ENCODE measurements around the gene CTNND2. TPM values are rescaled to one million over a fixed set of nuclear protein-coding genes. Genes with fewer than 3 reads are reported as not detected.
"Not testable (repeated sequence)": the region's sequence is repeated elsewhere in the genome, so short reads cannot be mapped to it uniquely, and the experiment has no call there.

CTNND2 gene
- total RNA-seq, 2 donors from 2014 or later, result not detected

GRCh38 chr5:11037080-11037479 is 867.2 kb downstream of the CTNND2 start:
- H3K27me3 Mint-ChIP-seq (ENCODE audit: low read depth), result no peaks in the 10 kb centered on the region
- no peak for ATAC-seq (replicated peaks in 1 of 2)
- no peak overlapping the region for H3K27ac Mint-ChIP-seq
- DNase-seq, result no peak
- H3K36me3 Mint-ChIP-seq (ENCODE audit: insufficient read depth in 2 of 2), result no peaks in the 10 kb centered on the region
- H3K9me3 Mint-ChIP-seq, result no peaks in the 10 kb centered on the region
- no peak overlapping the region for H3K4me3 Mint-ChIP-seq
- H3K4me1 Mint-ChIP-seq (ENCODE audit: low read depth), result no peaks in the 10 kb centered on the region

DNA sequence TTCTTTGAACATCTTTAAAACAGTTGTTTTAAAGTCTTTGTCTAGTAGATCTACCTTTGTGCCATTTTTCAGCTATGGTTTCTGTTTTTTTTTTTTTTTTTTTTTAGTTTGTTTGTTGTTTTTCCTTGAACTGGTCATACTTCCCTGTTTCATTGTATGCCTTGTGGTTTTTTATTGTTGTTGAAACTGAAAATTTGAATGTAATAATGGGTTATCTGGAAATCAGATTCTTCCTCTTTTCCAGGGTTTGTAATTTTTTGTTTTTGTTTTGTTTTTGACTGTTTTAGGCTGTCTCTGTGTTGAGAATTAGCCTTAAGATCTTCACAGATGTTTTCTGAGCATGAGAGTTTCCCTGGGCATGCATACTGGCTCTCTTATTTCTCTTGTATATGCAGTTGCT is 873.6 kb downstream of the CTNND2 start:
- ATAC-seq (replicated peaks in 1 of 2), result no peak
- DNase-seq, result no peak
- Mint-ChIP-seq H3K36me3 (ENCODE audit: insufficient read depth in 2 of 2) (peaks cover 3 to 5% of the 10 kb centered on the region in 2 donors), H3K9me3 (peaks cover 10 to 11% of the 10 kb centered on the region in 2 donors), H3K27ac (no peak overlapping the region), H3K27me3 (ENCODE audit: low read depth) (no peaks in the 10 kb centered on the region), H3K4me3 (no peak overlapping the region), H3K4me1 (ENCODE audit: low read depth) (no peaks in the 10 kb centered on the region)

DNA sequence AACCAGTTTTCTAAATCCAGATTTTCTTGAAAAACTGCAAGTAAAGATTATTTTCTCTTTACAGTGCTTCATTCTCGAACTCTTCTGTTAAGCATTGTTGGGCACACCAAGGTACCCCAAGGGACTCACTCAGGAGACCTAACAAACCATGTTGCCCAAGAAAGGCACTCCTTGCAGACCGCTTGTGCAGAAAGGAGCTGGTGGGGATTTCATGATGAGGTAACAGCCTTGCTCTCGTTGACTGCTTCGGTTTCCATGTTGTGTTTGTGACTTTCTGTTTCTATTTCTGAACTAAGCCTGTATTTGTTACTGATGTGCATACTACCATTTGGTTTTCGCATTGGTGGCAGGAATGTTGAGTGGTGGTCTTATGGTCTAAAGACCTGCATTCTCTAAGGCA is 876.6 kb downstream of the CTNND2 start:
- peaks cover 3 to 5% of the 10 kb centered on the region in 2 donors for H3K36me3 Mint-ChIP-seq (ENCODE audit: insufficient read depth in 2 of 2)
- no peaks in the 10 kb centered on the region for H3K27me3 Mint-ChIP-seq (ENCODE audit: low read depth)
- no peak overlapping the region for H3K4me3 Mint-ChIP-seq
- DNase-seq (no peak), ATAC-seq (replicated peaks in 1 of 2) (no peak)
- H3K4me1 Mint-ChIP-seq (ENCODE audit: low read depth), result no peaks in the 10 kb centered on the region
- no peak overlapping the region for H3K27ac Mint-ChIP-seq
- H3K9me3 Mint-ChIP-seq, result peaks cover 10 to 11% of the 10 kb centered on the region in 2 donors

DNA sequence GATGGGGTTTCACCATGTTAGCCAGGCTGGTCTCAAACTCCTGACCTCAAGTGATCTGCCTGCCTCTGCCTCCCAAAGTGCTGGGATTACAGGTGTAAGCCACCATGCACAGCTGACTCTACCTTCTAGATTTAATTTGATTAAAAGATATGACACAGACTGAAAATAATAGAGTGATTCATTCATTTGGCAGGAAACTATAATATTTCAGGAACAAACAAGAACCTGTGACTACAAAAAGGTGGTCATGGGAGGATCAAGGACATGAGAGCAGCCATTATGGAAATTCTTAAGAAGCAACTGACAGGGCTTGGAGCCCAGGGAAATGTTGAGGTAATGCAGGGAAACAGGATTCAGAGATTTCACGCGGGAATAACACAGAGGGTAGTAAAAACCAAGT is 877.7 kb downstream of the CTNND2 start:
- peaks cover 3 to 5% of the 10 kb centered on the region in 2 donors for H3K36me3 Mint-ChIP-seq (ENCODE audit: insufficient read depth in 2 of 2)
- no peak for ATAC-seq (replicated peaks in 1 of 2)
- H3K4me3 Mint-ChIP-seq, result no peak overlapping the region
- DNase-seq, result no peak
- H3K27me3 Mint-ChIP-seq (ENCODE audit: low read depth), result no peaks in the 10 kb centered on the region
- H3K9me3 Mint-ChIP-seq, result peaks cover 10 to 11% of the 10 kb centered on the region in 2 donors
- no peaks in the 10 kb centered on the region for H3K4me1 Mint-ChIP-seq (ENCODE audit: low read depth)
- no peak overlapping the region for H3K27ac Mint-ChIP-seq

GRCh38 chr5:11023945-11024344 is 880.3 kb downstream of the CTNND2 start:
- Mint-ChIP-seq H3K36me3 (ENCODE audit: insufficient read depth in 2 of 2) (no peaks in the 10 kb centered on the region), H3K27ac (no peak overlapping the region), H3K4me1 (ENCODE audit: low read depth) (no peaks in the 10 kb centered on the region), H3K9me3 (peaks cover 0 to 1% of the 10 kb centered on the region in 2 donors), H3K27me3 (ENCODE audit: low read depth) (no peaks in the 10 kb centered on the region), H3K4me3 (no peak overlapping the region)
- DNase-seq (no peak), ATAC-seq (replicated peaks in 1 of 2) (no peak)

- Mint-ChIP-seq H3K27ac (no peak overlapping the region), H3K9me3 (no peaks in the 10 kb centered on the region), H3K27me3 (ENCODE audit: low read depth) (no peaks in the 10 kb centered on the region), H3K4me3 (no peak overlapping the region), H3K36me3 (ENCODE audit: insufficient read depth in 2 of 2) (no peaks in the 10 kb centered on the region), H3K4me1 (ENCODE audit: low read depth) (no peaks in the 10 kb centered on the region)
- ATAC-seq (replicated peaks in 1 of 2) (no peak), DNase-seq (no peak)
Measured at GRCh38 chr5:11013793-11014192, 890.5 kb downstream of the CTNND2 start.

DNA sequence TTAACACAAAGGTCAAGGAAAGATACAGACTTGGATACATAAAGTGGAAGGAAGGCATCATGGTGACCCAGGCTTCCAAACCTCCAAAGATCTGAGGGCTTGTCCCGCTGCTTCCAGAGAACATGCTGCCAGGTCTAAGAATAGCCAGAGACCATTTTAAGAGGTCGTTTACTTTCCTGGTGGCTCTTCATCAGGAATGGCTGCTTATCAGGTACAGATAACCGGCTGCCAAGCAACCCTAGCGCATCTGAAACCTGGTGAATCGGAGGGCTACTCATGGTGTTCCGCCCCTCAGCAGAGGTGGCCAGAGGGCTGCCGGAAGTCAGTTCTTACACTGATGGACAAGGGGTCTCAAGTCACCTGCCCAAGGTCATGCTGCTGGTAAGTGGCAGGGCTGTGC is 892.0 kb downstream of the CTNND2 start:
- Mint-ChIP-seq H3K4me1 (ENCODE audit: low read depth) (no peaks in the 10 kb centered on the region), H3K27me3 (ENCODE audit: low read depth) (no peaks in the 10 kb centered on the region), H3K9me3 (no peaks in the 10 kb centered on the region), H3K27ac (no peak overlapping the region), H3K36me3 (ENCODE audit: insufficient read depth in 2 of 2) (no peaks in the 10 kb centered on the region), H3K4me3 (no peak overlapping the region)
- no peak for DNase-seq
- ATAC-seq (replicated peaks in 1 of 2), result no peak

GRCh38 chr5:11010429-11011210 is 893.6 kb downstream of the CTNND2 start:
- H3K9me3 Mint-ChIP-seq, result peaks cover 0 to 1% of the 10 kb centered on the region in 2 donors
- peaks cover 6% of the 10 kb centered on the region for H3K27me3 Mint-ChIP-seq (ENCODE audit: low read depth)
- H3K36me3 Mint-ChIP-seq (ENCODE audit: insufficient read depth in 2 of 2), result no peaks in the 10 kb centered on the region
- no peaks in the 10 kb centered on the region for H3K4me1 Mint-ChIP-seq (ENCODE audit: low read depth)
- H3K27ac Mint-ChIP-seq, result no peak overlapping the region
- H3K4me3 Mint-ChIP-seq, result no peak overlapping the region
- DNase-seq, result no peak
- no peak for ATAC-seq (replicated peaks in 1 of 2)

DNA sequence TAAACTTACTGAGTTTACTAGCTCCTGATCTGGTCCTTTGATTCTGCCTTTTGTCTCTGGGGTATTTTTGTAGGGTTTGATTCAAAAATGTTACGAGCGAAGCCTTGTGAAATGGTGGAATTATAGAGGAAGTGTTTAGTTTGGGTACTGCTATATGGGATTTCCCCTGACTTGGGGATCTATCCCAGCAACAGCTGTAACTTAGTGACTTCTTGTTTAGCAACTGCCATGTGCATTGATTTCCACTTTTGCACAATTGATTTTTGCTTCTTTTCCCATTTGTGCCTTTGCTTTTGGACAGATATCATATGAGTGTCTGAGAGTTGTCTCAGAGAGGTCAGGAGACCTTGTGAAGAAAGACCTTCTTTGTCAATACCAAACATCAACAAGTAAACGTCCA is 894.7 kb downstream of the CTNND2 start:
- Mint-ChIP-seq H3K9me3 (peaks cover 0 to 1% of the 10 kb centered on the region in 2 donors), H3K36me3 (ENCODE audit: insufficient read depth in 2 of 2) (no peaks in the 10 kb centered on the region), H3K4me1 (ENCODE audit: low read depth) (no peaks in the 10 kb centered on the region), H3K4me3 (no peak overlapping the region), H3K27me3 (ENCODE audit: low read depth) (peaks cover 12% of the 10 kb centered on the region), H3K27ac (no peak overlapping the region)
- DNase-seq (no peak), ATAC-seq (replicated peaks in 1 of 2) (no peak)

DNA sequence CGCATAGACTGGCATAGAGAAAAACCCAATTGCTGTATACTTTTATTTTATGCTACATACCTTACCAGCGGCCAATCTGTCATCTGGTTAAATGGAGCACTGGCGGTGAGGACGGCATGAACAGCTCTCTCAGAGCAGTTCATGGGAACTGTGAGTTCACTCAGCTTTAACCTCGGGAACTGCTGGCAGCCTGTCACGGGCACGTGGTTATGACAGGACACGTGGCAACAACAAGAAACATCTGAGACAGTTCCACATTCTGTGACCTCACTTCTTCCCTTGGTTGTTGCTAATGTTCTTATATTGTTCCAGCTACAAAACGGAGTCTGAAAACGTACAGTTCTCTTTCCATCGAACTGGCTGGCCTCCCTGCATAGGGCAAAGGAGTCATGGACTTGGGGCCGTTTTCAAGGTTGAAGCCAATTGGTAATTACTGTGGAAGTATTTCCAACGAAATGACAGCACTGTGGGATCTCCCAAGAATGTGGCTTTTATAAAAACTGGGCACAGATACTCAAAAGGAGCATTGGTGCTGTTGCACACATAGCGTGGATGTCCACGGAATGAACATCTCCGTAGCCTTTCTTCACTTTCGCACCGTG is 896.9 kb downstream of the CTNND2 start:
- H3K9me3 Mint-ChIP-seq, result peaks cover 0 to 1% of the 10 kb centered on the region in 2 donors
- H3K36me3 Mint-ChIP-seq (ENCODE audit: insufficient read depth in 2 of 2), result no peaks in the 10 kb centered on the region
- ATAC-seq (replicated peaks in 1 of 2) (no peak), DNase-seq (no peak)
- H3K27me3 Mint-ChIP-seq (ENCODE audit: low read depth), result peaks cover 14% of the 10 kb centered on the region
- H3K4me3 Mint-ChIP-seq, result no peak overlapping the region
- no peaks in the 10 kb centered on the region for H3K4me1 Mint-ChIP-seq (ENCODE audit: low read depth)
- H3K27ac Mint-ChIP-seq, result no peak overlapping the region

DNA sequence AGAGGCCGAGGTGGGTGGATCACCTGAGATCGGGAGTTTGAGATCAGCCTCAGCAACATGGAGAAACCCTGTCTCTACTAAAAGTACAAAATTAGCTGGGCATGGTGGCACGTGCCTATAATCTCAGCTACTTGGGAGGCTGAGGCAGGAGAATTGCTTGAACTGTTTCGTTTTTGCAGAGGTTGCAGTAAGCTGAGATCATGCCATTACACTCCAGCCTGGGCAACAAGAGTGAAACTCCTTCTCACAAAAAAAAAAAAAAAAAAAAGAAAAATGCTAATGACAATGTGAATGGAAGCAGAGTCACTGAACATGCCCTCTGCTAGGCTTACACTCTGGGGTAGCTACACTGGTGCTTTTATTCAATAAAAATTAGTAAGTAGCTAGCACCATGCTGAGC is 899.7 kb downstream of the CTNND2 start:
- H3K27ac Mint-ChIP-seq; H3K4me3 Mint-ChIP-seq; ATAC-seq (replicated peaks in 1 of 2); H3K36me3 Mint-ChIP-seq (ENCODE audit: insufficient read depth in 2 of 2); H3K9me3 Mint-ChIP-seq; DNase-seq; H3K4me1 Mint-ChIP-seq (ENCODE audit: low read depth): not testable (repeated sequence)
- peaks cover 20% of the 10 kb centered on the region for H3K27me3 Mint-ChIP-seq (ENCODE audit: low read depth)

GRCh38 chr5:11000515-11001353 is 903.5 kb downstream of the CTNND2 start:
- H3K36me3 Mint-ChIP-seq (ENCODE audit: insufficient read depth in 2 of 2), result no peaks in the 10 kb centered on the region
- no peaks in the 10 kb centered on the region for H3K9me3 Mint-ChIP-seq
- H3K27ac Mint-ChIP-seq, result no peak overlapping the region
- DNase-seq, result no peak
- ATAC-seq (replicated peaks in 1 of 2), result no peak
- no peak overlapping the region for H3K4me3 Mint-ChIP-seq
- H3K27me3 Mint-ChIP-seq (ENCODE audit: low read depth), result peaks cover 14% of the 10 kb centered on the region
- H3K4me1 Mint-ChIP-seq (ENCODE audit: low read depth), result no peaks in the 10 kb centered on the region

GRCh38 chr5:10999714-11000113 is 904.5 kb downstream of the CTNND2 start:
- no peak overlapping the region for H3K27ac Mint-ChIP-seq
- no peak for ATAC-seq (replicated peaks in 1 of 2)

More at GRCh38 chr5:10999714-11000113, 904.5 kb downstream of the CTNND2 start:
- Mint-ChIP-seq H3K36me3 (ENCODE audit: insufficient read depth in 2 of 2) (no peaks in the 10 kb centered on the region), H3K9me3 (no peaks in the 10 kb centered on the region), H3K4me1 (ENCODE audit: low read depth) (no peaks in the 10 kb centered on the region), H3K4me3 (no peak overlapping the region), H3K27me3 (ENCODE audit: low read depth) (peaks cover 8% of the 10 kb centered on the region)
- DNase-seq, result no peak

All from activated T-cell treated with anti-CD3 and anti-CD28 coated beads, Interleukin-2, amount 50 U/mL, for 72 hours (primary cell).